HPDE6-E6E7 (cell line): ENCODE data around the gene DDB1.
"Not testable (repeated sequence)": the region's sequence is repeated elsewhere in the genome, so short reads cannot be mapped to it uniquely, and the experiment has no call there.

Experiments
- DNase-seq: peaks from one replicate; pipeline ENCODE4 v3.0.0; 2011; ENCODE audit warnings: missing footprints; ENCODE audit errors: extremely low spot score

The DDB1 gene

GRCh38 chr11:61270354-61271076, 62.4 kb downstream of the DDB1 start:
- DNase-seq = peak; percentile 52

- no peak for DNase-seq
These were observed 64.2 kb downstream of the DDB1 start for GRCh38 chr11:61268588-61269250.

- no peak for DNase-seq
These were observed 65.5 kb downstream of the DDB1 start for GRCh38 chr11:61267437-61267841.

GRCh38 chr11:61266602-61267001, 66.3 kb downstream of the DDB1 start:
- no peak for DNase-seq

GRCh38 chr11:61265357-61265756, 67.5 kb downstream of the DDB1 start:
- DNase-seq = no peak

GRCh38 chr11:61264795-61265194, 68.1 kb downstream of the DDB1 start:
- DNase-seq = no peak

- DNase-seq = no peak
These were observed 68.5 kb downstream of the DDB1 start for GRCh38 chr11:61264371-61264770.

- no peak for DNase-seq
These were observed 73.5 kb downstream of the DDB1 start for GRCh38 chr11:61259363-61259762.

- DNase-seq = no peak
These were observed 74.4 kb downstream of the DDB1 start for GRCh38 chr11:61258546-61258945.

- no peak for DNase-seq
These were observed 76.0 kb downstream of the DDB1 start for GRCh38 chr11:61256710-61257482.

- DNase-seq = peak; percentile 76
These were observed 78.4 kb downstream of the DDB1 start for GRCh38 chr11:61254403-61255025.

GRCh38 chr11:61252332-61252731, 80.6 kb downstream of the DDB1 start:
- not testable (repeated sequence) for DNase-seq

- not testable (repeated sequence) for DNase-seq
These were observed 81.8 kb downstream of the DDB1 start for GRCh38 chr11:61250796-61251765.
